ENCODE measurements around the gene RNF213.

RNF213 gene

DNA sequence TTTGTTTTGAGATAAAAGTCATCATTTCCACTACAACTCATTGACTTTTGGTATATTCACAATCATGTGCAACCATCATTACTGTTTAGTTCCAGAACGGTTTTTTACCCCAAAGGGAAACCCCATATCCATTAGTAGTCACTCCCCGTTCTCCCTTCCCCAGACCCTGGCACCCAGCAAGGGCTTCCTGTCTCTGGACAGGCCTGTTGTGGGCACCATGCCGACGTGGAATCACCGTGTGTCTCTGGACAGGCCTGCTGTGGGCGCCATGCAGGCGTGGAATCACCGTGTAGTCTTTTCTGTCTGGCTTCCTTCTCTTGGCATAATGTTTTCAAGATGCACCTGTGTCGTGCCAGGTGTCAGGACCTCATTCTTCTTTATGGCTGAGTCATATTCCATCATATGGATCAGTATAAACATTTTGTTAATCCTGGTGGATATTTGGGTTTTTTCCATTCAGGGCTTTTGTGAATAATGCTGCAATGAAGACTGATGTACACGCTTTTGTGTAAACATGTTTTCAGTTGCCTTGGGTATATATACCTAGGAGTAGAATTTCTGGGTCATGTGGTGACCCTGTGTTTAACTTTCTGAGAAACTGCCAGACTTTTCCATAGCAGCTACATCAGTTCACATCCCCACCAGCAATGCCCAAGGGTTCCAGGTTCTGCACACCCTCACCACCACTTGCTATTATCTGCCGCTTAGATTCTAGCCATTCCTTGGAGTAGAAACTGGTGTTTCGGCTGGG lies 173.4 kb downstream of the RNF213 start:
- DNase-seq (ENCODE audit: low read depth), result no peak

GRCh38 chr17:80437532-80437931 lies 176.9 kb downstream of the RNF213 start:
- no peak for DNase-seq (ENCODE audit: low read depth)

- DNase-seq (ENCODE audit: low read depth), result no peak
Measured at GRCh38 chr17:80438806-80439205, 178.2 kb downstream of the RNF213 start.

GRCh38 chr17:80439499-80439898 lies 178.8 kb downstream of the RNF213 start:
- DNase-seq (ENCODE audit: low read depth), result no peak

GRCh38 chr17:80441133-80441578 lies 180.5 kb downstream of the RNF213 start:
- DNase-seq (ENCODE audit: low read depth), result no peak

GRCh38 chr17:80441598-80442322 lies 181.1 kb downstream of the RNF213 start:
- no peak for DNase-seq (ENCODE audit: low read depth)

GRCh38 chr17:80442323-80442659 lies 181.6 kb downstream of the RNF213 start:
- no peak for DNase-seq (ENCODE audit: low read depth)

DNA sequence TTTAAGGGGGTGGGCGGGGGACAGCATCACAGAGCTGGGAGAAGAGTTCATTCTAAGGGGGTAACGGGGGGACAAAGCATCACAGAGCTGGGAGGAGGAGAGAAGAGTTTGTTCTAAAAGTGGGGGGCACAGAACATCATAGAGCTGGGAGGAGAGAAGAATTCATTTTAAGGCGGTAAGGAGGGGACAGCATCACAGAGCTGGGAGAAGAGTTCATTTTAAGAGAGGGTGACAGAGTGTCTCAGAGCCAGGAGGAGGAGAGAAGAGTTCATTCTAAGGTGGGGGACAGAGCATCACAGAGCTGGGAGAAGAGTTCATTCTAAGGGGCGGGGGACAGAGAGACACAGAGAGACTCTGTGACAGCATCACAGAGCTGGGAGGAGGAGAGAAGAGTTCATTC lies 182.1 kb downstream of the RNF213 start:
- DNase-seq (ENCODE audit: low read depth), result no peak

DNA sequence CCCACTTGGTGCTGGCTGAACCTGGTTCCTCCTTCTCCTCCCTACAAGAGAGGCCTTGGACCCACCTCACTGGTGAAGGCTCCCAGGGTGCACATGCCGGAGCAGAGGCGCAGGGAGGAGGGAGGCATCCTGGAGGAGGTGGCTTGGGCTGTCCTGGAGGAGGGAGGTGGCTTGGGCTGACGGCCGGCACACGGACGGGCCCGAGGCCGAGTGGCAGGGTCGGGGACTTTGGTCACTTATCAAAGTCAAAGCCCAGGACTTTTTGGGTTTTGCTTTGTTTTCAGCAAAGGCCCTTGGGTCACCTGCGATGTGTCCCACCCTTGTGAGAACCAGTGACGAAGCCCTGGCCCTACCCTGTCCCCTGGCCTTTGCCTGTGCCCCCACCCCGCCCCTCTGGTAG lies 182.8 kb downstream of the RNF213 start:
- DNase-seq (ENCODE audit: low read depth), result no peak

DNA sequence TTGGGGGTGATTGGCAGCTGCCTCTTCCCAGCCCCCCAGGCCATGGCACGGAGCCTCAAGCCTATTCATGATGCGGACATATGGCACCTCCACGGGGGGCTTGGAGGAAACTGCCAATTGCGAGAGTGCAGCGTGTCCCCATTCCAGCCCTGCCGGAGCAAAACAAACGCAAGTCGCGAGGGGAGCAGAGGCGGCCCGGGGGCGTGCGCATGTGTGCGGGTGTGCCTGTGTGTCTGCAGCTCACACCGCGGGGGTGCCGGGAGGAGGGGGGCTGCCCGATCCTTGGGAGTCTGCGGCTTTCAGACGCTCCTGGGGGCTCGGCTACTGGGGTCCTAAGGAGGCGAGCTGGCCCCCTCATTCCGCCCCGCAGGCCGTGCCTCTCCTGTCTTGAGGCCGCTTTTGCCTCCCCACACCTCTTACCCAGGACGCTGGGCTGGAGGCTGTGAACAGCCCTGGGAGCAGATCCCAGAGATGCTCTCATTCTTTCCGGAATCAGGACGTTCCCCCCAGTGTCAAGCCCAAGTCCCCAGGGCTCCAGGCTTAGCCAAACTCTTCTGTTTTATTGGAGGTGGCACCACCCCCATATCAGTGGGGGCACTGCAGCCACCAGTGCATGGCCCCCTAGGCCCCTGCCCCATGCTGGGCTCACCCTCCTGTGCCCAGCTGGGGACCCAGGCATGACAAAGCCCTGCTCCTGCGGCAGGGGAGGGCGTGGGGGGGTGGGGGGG lies 183.4 kb downstream of the RNF213 start:
- DNase-seq (ENCODE audit: low read depth), result no peak

DNA sequence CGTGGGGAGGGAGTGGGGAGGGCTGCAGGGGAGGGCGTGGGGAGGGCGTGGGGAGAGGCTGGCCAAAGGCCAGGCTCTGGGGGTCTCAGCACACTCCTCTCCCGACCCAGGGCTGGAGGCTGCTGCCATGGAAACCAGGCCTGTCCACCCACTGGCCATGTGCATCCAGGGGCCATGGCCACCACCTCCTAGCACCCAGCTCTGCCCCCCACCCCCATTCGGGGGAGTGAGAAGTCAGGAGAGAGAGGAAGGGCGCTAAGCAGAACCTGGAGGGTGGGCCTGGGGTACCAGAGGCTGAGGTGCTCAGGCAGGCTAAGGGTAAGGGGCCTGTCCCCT lies 184.0 kb downstream of the RNF213 start:
- DNase-seq (ENCODE audit: low read depth), result no peak

DNA sequence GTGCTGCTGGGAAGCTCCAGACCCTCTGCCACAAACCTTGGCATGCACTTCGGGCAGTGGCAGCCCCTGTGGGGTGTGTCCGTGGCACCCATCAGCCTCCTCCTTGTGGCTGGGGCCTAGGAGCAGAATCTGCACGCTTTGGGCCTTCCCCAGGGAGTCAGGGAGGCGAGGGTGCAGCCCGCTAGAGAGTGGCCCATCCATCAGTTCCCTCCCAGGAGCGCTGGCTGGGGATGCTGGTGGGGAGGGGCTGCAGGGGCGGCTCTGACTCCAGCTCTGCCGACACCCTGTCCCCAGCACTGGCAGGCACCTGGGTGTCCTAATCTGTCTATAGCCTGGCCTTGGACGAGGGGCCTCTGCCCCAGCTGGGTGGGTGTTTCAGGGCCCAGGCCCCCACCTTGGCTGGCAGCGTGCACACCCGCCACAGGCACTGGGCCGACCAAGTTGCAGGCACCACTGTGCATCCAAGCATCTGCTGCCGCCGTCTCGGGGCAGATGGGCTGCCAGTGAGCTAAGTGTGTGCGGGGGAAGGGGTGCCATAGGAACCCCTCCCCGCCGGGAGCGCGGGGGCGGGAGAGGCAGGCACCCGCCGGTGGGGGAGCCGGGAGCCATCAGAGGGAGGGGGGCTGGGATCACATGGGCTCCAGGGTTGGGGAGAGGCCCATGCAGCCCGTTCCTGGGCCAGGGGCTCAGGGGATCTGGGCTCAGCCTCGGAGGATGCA lies 184.5 kb downstream of the RNF213 start:
- no peak for DNase-seq (ENCODE audit: low read depth)

DNA sequence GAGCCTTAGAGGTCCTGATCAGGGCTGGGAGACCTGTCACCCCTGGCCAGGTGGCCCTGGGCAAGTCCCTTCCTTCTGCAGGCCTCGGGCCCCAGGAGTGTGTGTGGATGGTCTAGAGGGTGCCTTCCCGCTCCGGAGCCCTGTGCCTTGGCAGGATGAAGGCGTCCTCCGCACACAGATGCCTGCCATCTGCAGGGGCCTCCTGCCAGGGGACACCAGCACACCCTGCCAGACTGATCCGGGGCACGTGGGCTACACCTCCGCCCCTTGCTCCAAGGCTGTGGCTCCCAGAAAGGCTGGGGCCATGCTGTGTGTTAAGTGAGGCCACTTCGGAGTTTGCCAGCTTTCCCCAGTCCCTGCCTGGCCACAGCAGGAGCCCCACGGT lies 185.1 kb downstream of the RNF213 start:
- no peak for DNase-seq (ENCODE audit: low read depth)

GRCh38 chr17:80446645-80447405 lies 186.2 kb downstream of the RNF213 start:
- DNase-seq (ENCODE audit: low read depth), result no peak

DNA sequence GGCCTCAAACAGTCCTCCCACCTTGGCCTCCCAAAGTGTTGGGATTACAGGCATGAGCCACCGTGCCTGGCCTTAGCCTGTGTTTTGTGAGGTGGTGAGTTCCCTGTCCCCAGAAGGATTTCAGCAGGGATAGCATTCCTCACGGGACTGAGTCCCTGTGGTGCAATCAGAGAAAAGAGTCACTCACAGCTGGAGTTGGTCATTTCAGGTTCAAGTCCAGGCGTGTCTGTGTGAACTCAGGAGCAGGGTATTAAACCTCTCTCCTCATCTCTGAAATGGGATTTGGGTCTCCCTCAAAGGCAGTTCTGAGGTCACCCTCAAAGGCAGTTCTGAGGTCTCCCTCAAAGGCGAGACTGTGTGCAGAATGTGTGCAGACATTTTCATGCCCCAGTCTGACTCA lies 187.1 kb downstream of the RNF213 start:
- DNase-seq (ENCODE audit: low read depth), result no peak

Measured in T-helper 22 cell (primary cell).